LNCaP clone FGC (cell line): ENCODE results near the gene OBP2A.
"Not testable (repeated sequence)": the region's sequence is repeated elsewhere in the genome, so short reads cannot be mapped to it uniquely, and the experiment has no call there.

Experiments used
- DNase-seq: peaks from one replicate; pipeline ENCODE4 v3.0.0-alpha.2; 2011; ENCODE audit warnings: low read depth
- H3K4me3 ChIP-seq: 2 replicates; pipeline ENCODE4 v1.5.1; 2011; ENCODE audit warnings: mild to moderate bottlenecking, low read depth, low read length, control low read depth
- CTCF ChIP-seq: IDR thresholded peaks from 2 replicates; pipeline ENCODE4 v1.5.1; 2012; ENCODE audit warnings: mild to moderate bottlenecking; ENCODE audit not compliant: control insufficient read depth, insufficient read depth; ENCODE audit errors: extremely low read depth

OBP2A gene

GRCh38 chr9:135545646-135546176, at the start of gene OBP2A:
TSS of gene OBP2A (plus strand) at chr9:135546126. CDS start at chr9:135546181, 55 bp downstream.
- not testable (repeated sequence) for H3K4me3 ChIP-seq, DNase-seq

GRCh38 chr9:135498381-135499126, 47.4 kb upstream of the OBP2A start:
- no peak for TF ChIP-seq CTCF
- DNase-seq, result no peak
- peak overlapping the region; percentile 84 for H3K4me3 ChIP-seq

- peak; percentile 74 for DNase-seq
- H3K4me3 ChIP-seq, result peak overlapping the region; percentile 84
- no peak for TF ChIP-seq CTCF
Measured at GRCh38 chr9:135499326-135500070, 46.4 kb upstream of the OBP2A start.

- TF ChIP-seq CTCF, result no peak
- no peak for DNase-seq
- peak overlapping the region; percentile 84 for H3K4me3 ChIP-seq
Measured at GRCh38 chr9:135500071-135500524, 45.8 kb upstream of the OBP2A start.

GRCh38 chr9:135500525-135501260, 45.2 kb upstream of the OBP2A start, which contains the start of gene MRPS2:
TSS of gene MRPS2 (plus strand) at chr9:135500682. CDS start at chr9:135500711, 29 bp downstream.
- peak; percentile 60 for DNase-seq
- TF ChIP-seq CTCF, result peak; percentile 99
- H3K4me3 ChIP-seq, result peak within 1 kb of the TSS; percentile 84

GRCh38 chr9:135501261-135502167, 44.4 kb upstream of the OBP2A start:
- no peak for TF ChIP-seq CTCF
- peak overlapping the region; percentile 84 for H3K4me3 ChIP-seq
- DNase-seq, result no peak
